PC-3 (cell line): ENCODE measurements around the gene PLEKHS1. TPM values are rescaled to one million over a fixed set of nuclear protein-coding genes. Genes with fewer than 3 reads are reported as not detected.

ENCODE experiments used
- ATAC-seq: fragments of 200-7000 bp; cut with Tn5 transposase; 2 replicates; pipeline ENCODE4 v1.9.1; 2020; ENCODE audit warnings: mild to moderate bottlenecking, moderate library complexity
- BruUV-seq: library from RNA; stranded (reverse); fragments of 400-500 nt; replicated peaks from 2 replicates; lab custom pipeline; 2021; lab: Mats Ljungman, UMichigan
- CTCF ChIA-PET: fragments of 300-600 bp; sonication (Branson Sonifier 250); formaldehyde crosslinking; loops from one replicate; lab custom pipeline; 2022; ENCODE audit warnings: antibody characterized with exemption; lab: Charles Lee
- POLR2A ChIA-PET: fragments of 300-600 bp; sonication (Branson Sonifier 250); formaldehyde crosslinking; loops from one replicate; lab custom pipeline; 2022; ENCODE audit warnings: antibody characterized with exemption; ENCODE audit not compliant: unreplicated experiment; lab: Charles Lee
- DNase-seq: peaks from one replicate; pipeline ENCODE4 v3.0.0-alpha.2; 2015
- H2AFZ ChIP-seq: fragments of 300-600 bp; sonication (generic); 2 replicates; pipeline ENCODE4 v1.6.0; 2016; ENCODE audit warnings: antibody characterized with exemption, low read length
- H3F3A ChIP-seq: fragments of 300-600 bp; sonication (generic); one replicate; pipeline ENCODE4 v1.6.0; 2017; ENCODE audit warnings: antibody characterized with exemption, low read length, control low read depth, mild to moderate bottlenecking; ENCODE audit not compliant: unreplicated experiment
- H3K27ac ChIP-seq: fragments of 300-600 bp; sonication (generic); 2 replicates; pipeline ENCODE4 v1.5.1; 2016; ENCODE audit warnings: mild to moderate bottlenecking, low read length
- H3K27me3 ChIP-seq: fragments of 300-600 bp; sonication (generic); 2 replicates; pipeline ENCODE4 v1.6.1; 2016; ENCODE audit warnings: low read length, mixed read lengths
- H3K36me3 ChIP-seq: fragments of 300-600 bp; sonication (generic); 2 replicates; pipeline ENCODE4 v1.6.1; 2016; ENCODE audit warnings: low read depth, mixed run types, low read length, mixed read lengths
- H3K4me1 ChIP-seq: fragments of 300-600 bp; sonication (generic); 2 replicates; pipeline ENCODE4 v1.5.1; 2016; ENCODE audit warnings: low read length; ENCODE audit not compliant: insufficient read depth
- H3K4me2 ChIP-seq: fragments of 300-600 bp; sonication (generic); 2 replicates; pipeline ENCODE4 v1.6.0; 2016; ENCODE audit warnings: low read length
- H3K4me3 ChIP-seq: fragments of 300-600 bp; sonication (generic); 2 replicates; pipeline ENCODE4 v1.5.1; 2016; ENCODE audit warnings: mild to moderate bottlenecking, low read length, mixed read lengths
- H3K79me2 ChIP-seq: fragments of 300-600 bp; sonication (generic); 2 replicates; pipeline ENCODE4 v1.6.1; 2017; ENCODE audit warnings: low read length, mixed read lengths
- H3K9ac ChIP-seq: fragments of 300-600 bp; sonication (generic); 2 replicates; pipeline ENCODE4 v1.6.0; 2016; ENCODE audit warnings: mild to moderate bottlenecking, low read length
- H3K9me2 ChIP-seq: fragments of 300-600 bp; sonication (generic); replicated peaks from 2 replicates; pipeline ENCODE4 v1.6.1; 2016; ENCODE audit warnings: mixed run types, low read length, mixed read lengths
- H3K9me3 ChIP-seq: fragments of 300-600 bp; sonication (generic); 2 replicates; pipeline ENCODE4 v1.6.1; 2016; ENCODE audit warnings: low read length, mixed read lengths
- H4K20me1 ChIP-seq: fragments of 300-600 bp; sonication (generic); 2 replicates; pipeline ENCODE4 v1.6.1; 2016; ENCODE audit warnings: low read length, mixed read lengths
- CTCF ChIP-seq: fragments of 300-600 bp; sonication (generic); conservative IDR thresholded peaks from 2 replicates; pipeline ENCODE4 v1.5.1; 2017; ENCODE audit warnings: antibody characterized with exemption, low read depth, mild to moderate bottlenecking, low read length
- EZH2 ChIP-seq: fragments of 300-600 bp; sonication (generic); IDR thresholded peaks from one replicate; pipeline ENCODE4 v1.6.1; 2017; ENCODE audit warnings: antibody characterized with exemption, mild to moderate bottlenecking, low read length; ENCODE audit not compliant: unreplicated experiment
- EZH2phosphoT487 ChIP-seq: fragments of 300-600 bp; sonication (generic); IDR thresholded peaks from 2 replicates; pipeline ENCODE4 v1.6.1; 2018; ENCODE audit warnings: mild to moderate bottlenecking, antibody characterized with exemption, low read length, borderline replicate concordance
- intact Hi-C: fragments of 100-400 bp; cut with micrococcal nuclease; formaldehyde crosslinking; loops from 2 replicates; pipeline ENCODE4 v1.9.0; 2023
- total RNA-seq: library from RNA; depleted of rRNA; stranded (reverse); fragments of >200 nt; gene quantifications from 2 replicates; pipeline ENCODE4 v1.2.3, GENCODE V29; 2014

PLEKHS1 gene
- total RNA-seq, 1 experiment from 2014 or later, result not detected

DNA sequence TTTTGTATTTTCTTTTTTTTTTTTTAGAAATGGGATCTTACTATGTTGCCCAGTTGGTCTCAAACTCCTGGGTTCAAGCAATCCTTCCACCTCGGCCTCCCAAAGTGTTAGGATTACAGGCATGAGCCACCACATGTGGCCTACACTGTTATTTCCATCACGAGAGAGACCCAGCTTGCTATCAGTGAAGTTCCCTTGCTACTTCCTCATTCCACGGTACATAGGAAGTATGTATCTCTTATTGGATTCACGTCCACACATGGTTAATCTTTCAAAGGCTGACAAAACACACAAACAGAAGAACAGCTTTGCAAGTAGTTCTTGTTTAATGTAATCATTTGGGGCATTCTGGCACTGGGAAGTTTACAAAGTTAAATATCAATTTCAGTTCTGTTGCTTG is 51.5 kb downstream of the PLEKHS1 start:
- Histone ChIP-seq H3K4me2 (no peak overlapping the region), H3F3A (no peaks in the 10 kb centered on the region), H3K27me3 (peaks cover 11% of the 10 kb centered on the region; the same call in 1 of the 2 replicates), H3K9me3 (no peaks in the 10 kb centered on the region), H3K9ac (no peak overlapping the region), H4K20me1 (no peaks in the 10 kb centered on the region), H3K36me3 (no peaks in the 10 kb centered on the region), H3K9me2 (no peaks in the 10 kb centered on the region), H2AFZ (no peak overlapping the region), H3K27ac (no peak overlapping the region), H3K4me3 (no peak overlapping the region), H3K79me2 (no peaks in the 10 kb centered on the region), H3K4me1 (no peaks in the 10 kb centered on the region)
- no peak for TF ChIP-seq CTCF
- TF ChIP-seq EZH2, result no peak
- no peak for TF ChIP-seq EZH2phosphoT487
- ChIA-PET CTCF (no interaction called here), POLR2A (interaction anchor here (0.6 kb wide), 1 partner anchor 11 kb away, joined by 3 read pairs; no protein-coding TSS in a partner anchor)
- intact Hi-C loops, result no loop called here
- no peak for ATAC-seq
- BruUV-seq, result no TSS peak
- DNase-seq, result no peak

DNA sequence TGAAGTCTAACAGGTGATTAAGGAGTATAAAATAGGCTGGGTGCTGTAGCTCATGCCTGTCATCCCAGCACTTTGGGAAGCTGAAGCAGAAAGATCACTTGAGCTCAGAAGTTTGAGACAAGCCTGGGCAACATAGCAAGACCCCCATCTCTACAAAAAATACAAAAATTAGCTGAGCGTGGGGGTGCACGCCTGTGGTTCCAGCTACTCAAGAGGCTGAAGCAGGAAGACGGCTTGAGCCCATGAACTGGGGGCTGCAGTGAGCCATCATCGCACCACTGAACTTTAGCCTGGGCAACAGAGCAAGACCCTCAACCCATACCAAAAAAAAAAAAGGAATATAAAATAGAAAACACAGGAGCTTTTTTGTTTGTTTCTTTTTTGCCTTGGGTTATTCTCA is 55.0 kb downstream of the PLEKHS1 start:
- no TSS peak for BruUV-seq
- POLR2A ChIA-PET, result no interaction called here
- no peak overlapping the region for H3K9ac ChIP-seq

More for the DNA sequence above, 55.0 kb downstream of the PLEKHS1 start:
- no peak for DNase-seq
- no peaks in the 10 kb centered on the region for H4K20me1 ChIP-seq
- CTCF ChIA-PET, result no interaction called here
- H3K4me2 ChIP-seq, result no peak overlapping the region
- H3K4me1 ChIP-seq, result no peaks in the 10 kb centered on the region
- no peaks in the 10 kb centered on the region for H3F3A ChIP-seq
- peaks cover 21% of the 10 kb centered on the region for H3K27me3 ChIP-seq
- no peaks in the 10 kb centered on the region for H3K36me3 ChIP-seq
- no peak for ATAC-seq
- no peaks in the 10 kb centered on the region for H3K9me3 ChIP-seq
- H3K27ac ChIP-seq, result no peak overlapping the region
- intact Hi-C loops, result no loop called here
- H2AFZ ChIP-seq, result no peak overlapping the region
- no peaks in the 10 kb centered on the region for H3K79me2 ChIP-seq
- H3K4me3 ChIP-seq, result no peak overlapping the region
- TF ChIP-seq EZH2 (no peak), EZH2phosphoT487 (no peak), CTCF (no peak)
- H3K9me2 ChIP-seq, result no peaks in the 10 kb centered on the region
